Activated B cell treated with CpG ODN at 0.5 μM for 24 hours (primary cell): Measurements from ENCODE around the gene NRP2. TPM values are rescaled to one million over a fixed set of nuclear protein-coding genes. Genes with fewer than 3 reads are reported as not detected.

Source experiments
- ATAC-seq: fragments of 200-7000 bp; cut with Tn5 transposase; one replicate; pipeline ENCODE4 v1.10.0; 2021; ENCODE audit warnings: low read depth, mild to moderate bottlenecking, moderate library complexity
- CTCF ChIA-PET: fragments of 350-600 bp; sonication (Branson Sonifier 250); formaldehyde crosslinking; loops from one replicate; lab custom pipeline; 2021; ENCODE audit warnings: antibody characterized with exemption; lab: Charles Lee
- POLR2A ChIA-PET: fragments of 350-600 bp; sonication (Branson Sonifier 250); formaldehyde crosslinking; loops from one replicate; lab custom pipeline; 2021; ENCODE audit warnings: antibody characterized with exemption; lab: Charles Lee
- DNase-seq: peaks from one replicate; pipeline ENCODE4 v3.0.0; 2022
- H3K27ac Mint-ChIP-seq: one replicate; pipeline ENCODE4 v1.8.0; 2020; ENCODE audit warnings: mixed read lengths
- H3K27me3 Mint-ChIP-seq: one replicate; pipeline ENCODE4 v1.8.0; 2021; ENCODE audit warnings: mixed read lengths
- H3K36me3 Mint-ChIP-seq: one replicate; pipeline ENCODE4 v1.8.0; 2021; ENCODE audit warnings: low read depth, mixed read lengths
- H3K4me1 Mint-ChIP-seq: one replicate; pipeline ENCODE4 v1.8.0; 2021; ENCODE audit warnings: mixed read lengths
- H3K4me3 Mint-ChIP-seq: one replicate; pipeline ENCODE4 v1.8.0; 2020; ENCODE audit warnings: mild to moderate bottlenecking, mixed read lengths
- H3K9me3 Mint-ChIP-seq: one replicate; pipeline ENCODE4 v1.8.0; 2020; ENCODE audit warnings: mixed read lengths
- CTCF ChIP-seq: fragments of 200-600 bp; IDR thresholded peaks from one replicate; pipeline ENCODE4 v1.8.0; 2022; ENCODE audit warnings: antibody characterized with exemption, mild to moderate bottlenecking
- intact Hi-C: fragments of 100-400 bp; cut with micrococcal nuclease; formaldehyde crosslinking; loops from one replicate; pipeline ENCODE4 v1.15.1; 2024
- total RNA-seq: library from RNA; stranded (reverse); gene quantifications from 2 replicates; pipeline ENCODE4 v1.2.3, GENCODE V29; 2022

The NRP2 gene
- total RNA-seq, 1 donor from 2014 or later, result 10.2 TPM

GRCh38 chr2:205720451-205720902 is 38.2 kb downstream of the NRP2 start:
- Mint-ChIP-seq H3K27me3 (no peaks in the 10 kb centered on the region), H3K27ac (no peak overlapping the region), H3K4me3 (no peak overlapping the region), H3K9me3 (no peaks in the 10 kb centered on the region), H3K36me3 (peaks cover 5% of the 10 kb centered on the region), H3K4me1 (peaks cover 31% of the 10 kb centered on the region)
- intact Hi-C loops, result no loop called here
- no peak for ATAC-seq
- DNase-seq, result no peak
- CTCF ChIA-PET, result interaction anchor here (1.2 to 3.9 kb wide), 4 partner anchors 14 to 46 kb away, joined by 3 to 12 read pairs (median 6); partner anchors contain the start of gene NRP2
- no peak for TF ChIP-seq CTCF
- POLR2A ChIA-PET, result interaction anchor here (2.7 kb wide), 1 partner anchor 14 kb away, joined by 21 read pairs; no protein-coding TSS in a partner anchor

- Mint-ChIP-seq H3K4me1 (peaks cover 27% of the 10 kb centered on the region), H3K4me3 (no peak overlapping the region), H3K27me3 (no peaks in the 10 kb centered on the region), H3K27ac (no peak overlapping the region), H3K36me3 (peaks cover 10% of the 10 kb centered on the region), H3K9me3 (no peaks in the 10 kb centered on the region)
- no peak for TF ChIP-seq CTCF
- CTCF ChIA-PET, result interaction anchor here (1.2 to 3.9 kb wide), 5 partner anchors 14 to 47 kb away, joined by 3 to 12 read pairs (median 7); partner anchors contain the start of gene NRP2
- ATAC-seq, result no peak
- DNase-seq, result no peak
- POLR2A ChIA-PET, result interaction anchor here (1.2 to 2.7 kb wide), 4 partner anchors 8 to 39 kb away, joined by 3 to 21 read pairs (median 12); partner anchors contain the start of gene NRP2
- intact Hi-C loops, result no loop called here
These were observed 38.8 kb downstream of the NRP2 start for GRCh38 chr2:205721057-205721449.

- intact Hi-C loops, result loop anchor here (1.0 kb wide), 2 partner anchors 15 to 40 kb away; partner anchors contain the start of gene NRP2
- no peak for TF ChIP-seq CTCF
- no peaks in the 10 kb centered on the region for H3K9me3 Mint-ChIP-seq
- peaks cover 24% of the 10 kb centered on the region for H3K4me1 Mint-ChIP-seq
- no peak for ATAC-seq
- H3K27ac Mint-ChIP-seq, result peak overlapping the region; percentile 69
- H3K36me3 Mint-ChIP-seq, result peaks cover 10% of the 10 kb centered on the region
- ChIA-PET CTCF (interaction anchor here (0.8 to 3.9 kb wide), 4 partner anchors 15 to 46 kb away, joined by 3 to 12 read pairs (median 10); no protein-coding TSS in a partner anchor), POLR2A (interaction anchor here (0.7 to 2.7 kb wide), 5 partner anchors 10 to 36 kb away, joined by 3 to 21 read pairs (median 3); no protein-coding TSS in a partner anchor)
- no peak for DNase-seq
- no peak overlapping the region for H3K4me3 Mint-ChIP-seq
- H3K27me3 Mint-ChIP-seq, result no peaks in the 10 kb centered on the region
These were observed 40.1 kb downstream of the NRP2 start for GRCh38 chr2:205722283-205722918.

GRCh38 chr2:205723179-205723578 is 40.9 kb downstream of the NRP2 start:
- POLR2A ChIA-PET, result interaction anchor here (1.0 to 2.7 kb wide), 2 partner anchors 11 to 16 kb away, joined by 3 to 21 read pairs; no protein-coding TSS in a partner anchor
- CTCF ChIA-PET, result interaction anchor here (2.5 kb wide), 1 partner anchor 44 kb away, joined by 8 read pairs; no protein-coding TSS in a partner anchor
- H3K36me3 Mint-ChIP-seq, result peaks cover 11% of the 10 kb centered on the region

More at GRCh38 chr2:205723179-205723578, 40.9 kb downstream of the NRP2 start:
- H3K27ac Mint-ChIP-seq, result no peak overlapping the region
- H3K4me1 Mint-ChIP-seq, result peaks cover 21% of the 10 kb centered on the region
- H3K4me3 Mint-ChIP-seq, result no peak overlapping the region
- no peaks in the 10 kb centered on the region for H3K27me3 Mint-ChIP-seq
- TF ChIP-seq CTCF, result no peak
- no peaks in the 10 kb centered on the region for H3K9me3 Mint-ChIP-seq
- ATAC-seq, result no peak
- no peak for DNase-seq
- intact Hi-C loops, result no loop called here
